Measurements from ENCODE around the gene RRAS.

GRCh38 chr19:49594157-49594992, 45.6 kb downstream of the RRAS start:
- TF ChIP-seq, protein P1, sequence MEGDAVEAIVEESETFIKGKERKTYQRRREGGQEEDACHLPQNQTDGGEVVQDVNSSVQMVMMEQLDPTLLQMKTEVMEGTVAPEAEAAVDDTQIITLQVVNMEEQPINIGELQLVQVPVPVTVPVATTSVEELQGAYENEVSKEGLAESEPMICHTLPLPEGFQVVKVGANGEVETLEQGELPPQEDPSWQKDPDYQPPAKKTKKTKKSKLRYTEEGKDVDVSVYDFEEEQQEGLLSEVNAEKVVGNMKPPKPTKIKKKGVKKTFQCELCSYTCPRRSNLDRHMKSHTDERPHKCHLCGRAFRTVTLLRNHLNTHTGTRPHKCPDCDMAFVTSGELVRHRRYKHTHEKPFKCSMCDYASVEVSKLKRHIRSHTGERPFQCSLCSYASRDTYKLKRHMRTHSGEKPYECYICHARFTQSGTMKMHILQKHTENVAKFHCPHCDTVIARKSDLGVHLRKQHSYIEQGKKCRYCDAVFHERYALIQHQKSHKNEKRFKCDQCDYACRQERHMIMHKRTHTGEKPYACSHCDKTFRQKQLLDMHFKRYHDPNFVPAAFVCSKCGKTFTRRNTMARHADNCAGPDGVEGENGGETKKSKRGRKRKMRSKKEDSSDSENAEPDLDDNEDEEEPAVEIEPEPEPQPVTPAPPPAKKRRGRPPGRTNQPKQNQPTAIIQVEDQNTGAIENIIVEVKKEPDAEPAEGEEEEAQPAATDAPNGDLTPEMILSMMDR (IDR thresholded peaks at IDR 0.05) = no peak
- no peak for TF ChIP-seq POLR2A (IDR thresholded peaks at IDR 0.05)
- TF ChIP-seq POLR2AphosphoS5 (IDR thresholded peaks at IDR 0.05) = no peak

All from suprapubic skin (tissue), 4 donors.